ENCODE measurements around the gene ZNRF3. TPM values are rescaled to one million over a fixed set of nuclear protein-coding genes. Genes with fewer than 3 reads are reported as not detected.
"Not testable (repeated sequence)": the region's sequence is repeated elsewhere in the genome, so short reads cannot be mapped to it uniquely, and the experiment has no call there.

ZNRF3 gene
- total RNA-seq, 2 experiments from 2014 or later, result 0.40 to 0.58 TPM

DNA sequence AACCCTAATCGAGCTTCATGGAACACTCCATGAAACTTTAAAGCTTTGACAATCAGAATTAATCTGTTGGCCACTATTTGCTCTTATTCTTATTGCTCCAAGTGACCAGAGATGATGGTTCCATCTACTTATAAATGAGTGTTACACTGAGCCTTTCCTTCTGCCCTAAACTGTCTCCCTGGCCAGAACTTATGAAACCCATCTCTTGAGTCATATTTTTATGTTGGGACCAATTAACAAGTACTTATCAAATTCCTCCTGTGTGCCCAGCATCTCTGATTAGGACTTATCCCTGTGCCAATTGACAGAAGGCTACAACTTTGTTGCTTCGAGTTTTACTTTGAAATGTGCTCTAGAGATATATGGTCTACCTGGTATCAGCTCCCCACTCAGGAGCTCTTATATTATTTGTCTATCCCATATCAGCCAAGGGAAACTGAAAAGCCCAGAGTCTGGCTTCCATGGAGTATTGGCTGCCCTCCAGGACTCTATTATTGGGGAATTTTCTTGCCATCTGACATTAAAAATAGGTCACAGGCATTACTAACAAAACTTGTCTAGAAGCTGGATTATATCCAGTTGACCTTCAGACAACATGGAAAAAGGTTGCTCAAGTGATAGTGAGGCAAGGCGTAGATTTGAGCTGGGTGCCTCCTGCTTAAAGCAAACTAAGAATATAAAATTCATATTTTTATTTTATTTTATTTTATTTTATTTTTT lies 198.3 kb downstream of the ZNRF3 start:
- H3K36me3 Mint-ChIP-seq (ENCODE audit: low read depth), result no peaks in the 10 kb centered on the region
- H3K4me1 Mint-ChIP-seq, result peaks cover 10% of the 10 kb centered on the region
- ChIA-PET POLR2A (no interaction called here), CTCF (interaction anchor here (1.3 kb wide), 1 partner anchor 72 kb away, joined by 3 read pairs; no protein-coding TSS in a partner anchor)
- no peak overlapping the region for H3K4me3 Mint-ChIP-seq
- no peaks in the 10 kb centered on the region for H3K9me3 Mint-ChIP-seq
- no peak overlapping the region for H3K27ac Mint-ChIP-seq
- no peak for DNase-seq
- H3K27me3 Mint-ChIP-seq, result peaks cover 28% of the 10 kb centered on the region

DNA sequence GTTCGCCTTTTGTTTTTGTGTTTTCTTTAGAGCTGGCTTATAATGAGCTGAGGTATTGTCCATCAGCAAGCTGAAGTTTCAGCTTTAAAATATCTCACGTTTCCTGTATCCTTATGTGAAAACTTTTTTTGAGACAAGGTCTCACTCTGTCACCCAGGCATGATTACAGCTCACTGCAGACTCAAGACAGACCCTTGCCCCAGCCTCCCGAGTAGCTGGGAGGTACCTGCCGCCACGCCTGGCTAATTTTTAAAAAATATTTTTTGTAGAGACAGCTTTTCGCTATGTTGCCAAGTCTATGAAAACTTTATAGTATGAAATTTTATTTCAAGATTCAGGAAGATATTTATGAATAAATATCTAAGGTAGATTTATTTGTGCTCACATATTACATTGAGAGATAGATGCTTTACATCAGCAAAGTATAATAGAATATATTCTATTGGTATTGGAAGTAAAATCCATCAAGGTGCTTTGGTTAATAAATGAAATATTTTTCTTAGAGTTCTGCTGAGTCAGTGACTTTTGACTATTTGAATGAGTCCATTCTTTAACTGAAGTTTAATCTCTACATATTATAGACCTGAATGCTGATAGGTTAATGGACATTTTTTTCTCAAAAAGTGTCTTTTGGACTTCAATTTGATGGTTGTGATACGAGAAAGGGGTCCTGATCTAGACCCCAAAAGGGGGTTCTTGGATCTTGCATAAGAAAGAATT lies 199.6 kb downstream of the ZNRF3 start:
- Mint-ChIP-seq H3K4me1 (peaks cover 10% of the 10 kb centered on the region), H3K9me3 (no peaks in the 10 kb centered on the region), H3K27me3 (peaks cover 20% of the 10 kb centered on the region), H3K36me3 (ENCODE audit: low read depth) (no peaks in the 10 kb centered on the region), H3K27ac (no peak overlapping the region), H3K4me3 (no peak overlapping the region)
- POLR2A ChIA-PET, result no interaction called here
- CTCF ChIA-PET, result interaction anchor here (0.6 kb wide), 1 partner anchor 176 kb away, joined by 3 read pairs; no protein-coding TSS in a partner anchor
- no peak for DNase-seq

GRCh38 chr22:29083576-29083932 lies 200.2 kb downstream of the ZNRF3 start:
- DNase-seq; H3K27ac Mint-ChIP-seq; H3K36me3 Mint-ChIP-seq (ENCODE audit: low read depth); POLR2A ChIA-PET; H3K9me3 Mint-ChIP-seq; H3K4me1 Mint-ChIP-seq; H3K4me3 Mint-ChIP-seq; CTCF ChIA-PET: not testable (repeated sequence)
- H3K27me3 Mint-ChIP-seq, result peaks cover 19% of the 10 kb centered on the region

- H3K27me3 Mint-ChIP-seq, result peaks cover 20% of the 10 kb centered on the region
Observed at GRCh38 chr22:29083933-29084591, 200.7 kb downstream of the ZNRF3 start.

GRCh38 chr22:29087012-29087411 lies 203.6 kb downstream of the ZNRF3 start:
- Mint-ChIP-seq H3K27ac (no peak overlapping the region), H3K4me1 (peaks cover 10% of the 10 kb centered on the region), H3K9me3 (no peaks in the 10 kb centered on the region), H3K36me3 (ENCODE audit: low read depth) (no peaks in the 10 kb centered on the region), H3K4me3 (no peak overlapping the region), H3K27me3 (peaks cover 21% of the 10 kb centered on the region)
- no peak for DNase-seq
- ChIA-PET CTCF (no interaction called here), POLR2A (no interaction called here)

More at GRCh38 chr22:29083933-29084591, 200.7 kb downstream of the ZNRF3 start:
- no peaks in the 10 kb centered on the region for H3K9me3 Mint-ChIP-seq
- no peaks in the 10 kb centered on the region for H3K36me3 Mint-ChIP-seq (ENCODE audit: low read depth)
- H3K4me1 Mint-ChIP-seq, result peaks cover 10% of the 10 kb centered on the region
- DNase-seq, result no peak
- ChIA-PET CTCF (no interaction called here), POLR2A (no interaction called here)
- H3K27ac Mint-ChIP-seq, result no peak overlapping the region
- H3K4me3 Mint-ChIP-seq, result no peak overlapping the region

- Mint-ChIP-seq H3K36me3 (ENCODE audit: low read depth) (no peaks in the 10 kb centered on the region), H3K4me1 (peaks cover 4% of the 10 kb centered on the region), H3K9me3 (no peaks in the 10 kb centered on the region), H3K27ac (no peak overlapping the region), H3K27me3 (peaks cover 29% of the 10 kb centered on the region), H3K4me3 (no peak overlapping the region)
- POLR2A ChIA-PET, result no interaction called here
- CTCF ChIA-PET, result no interaction called here
- DNase-seq, result no peak
Observed at GRCh38 chr22:29088809-29089208, 205.4 kb downstream of the ZNRF3 start.

DNA sequence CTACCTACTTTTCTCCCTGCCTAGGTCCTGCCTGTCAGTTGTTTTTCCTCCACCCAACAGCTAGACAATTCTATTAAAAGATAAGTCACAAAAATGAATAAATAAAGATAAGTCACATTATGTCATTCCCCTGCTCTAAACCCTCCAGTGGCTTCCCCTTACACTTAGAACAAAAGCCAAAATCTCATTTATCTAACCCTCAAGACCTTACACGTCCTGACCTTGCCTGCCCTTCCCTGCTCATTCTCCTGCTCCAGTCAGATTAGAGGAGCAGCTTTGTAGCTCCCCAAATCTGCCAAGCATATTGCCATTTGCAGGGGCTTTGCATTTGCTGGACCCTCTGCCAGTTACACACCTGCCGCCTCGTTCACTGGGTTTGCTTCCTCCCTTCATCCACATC lies 206.1 kb downstream of the ZNRF3 start:
- peaks cover 33% of the 10 kb centered on the region for H3K27me3 Mint-ChIP-seq
- DNase-seq, result no peak
- ChIA-PET CTCF (no interaction called here), POLR2A (no interaction called here)
- no peaks in the 10 kb centered on the region for H3K36me3 Mint-ChIP-seq (ENCODE audit: low read depth)
- H3K4me3 Mint-ChIP-seq, result no peak overlapping the region
- no peaks in the 10 kb centered on the region for H3K4me1 Mint-ChIP-seq
- H3K27ac Mint-ChIP-seq, result no peak overlapping the region
- no peaks in the 10 kb centered on the region for H3K9me3 Mint-ChIP-seq

- H3K27me3 Mint-ChIP-seq, result peaks cover 33% of the 10 kb centered on the region
- H3K4me3 Mint-ChIP-seq, result no peak overlapping the region
- ChIA-PET POLR2A (no interaction called here), CTCF (no interaction called here)
- no peaks in the 10 kb centered on the region for H3K9me3 Mint-ChIP-seq
- DNase-seq, result no peak
- H3K4me1 Mint-ChIP-seq, result no peaks in the 10 kb centered on the region
- H3K36me3 Mint-ChIP-seq (ENCODE audit: low read depth), result no peaks in the 10 kb centered on the region
- no peak overlapping the region for H3K27ac Mint-ChIP-seq
Observed at GRCh38 chr22:29090039-29090438, 206.7 kb downstream of the ZNRF3 start.

GRCh38 chr22:29092243-29092642 lies 208.9 kb downstream of the ZNRF3 start:
- H3K27ac Mint-ChIP-seq, result no peak overlapping the region
- H3K4me1 Mint-ChIP-seq, result no peaks in the 10 kb centered on the region
- peaks cover 33% of the 10 kb centered on the region for H3K27me3 Mint-ChIP-seq
- ChIA-PET CTCF (interaction anchor here (1.4 kb wide), 1 partner anchor 62 kb away, joined by 4 read pairs; no protein-coding TSS in a partner anchor), POLR2A (no interaction called here)
- DNase-seq, result no peak
- no peak overlapping the region for H3K4me3 Mint-ChIP-seq
- H3K36me3 Mint-ChIP-seq (ENCODE audit: low read depth), result no peaks in the 10 kb centered on the region
- H3K9me3 Mint-ChIP-seq, result no peaks in the 10 kb centered on the region

DNA sequence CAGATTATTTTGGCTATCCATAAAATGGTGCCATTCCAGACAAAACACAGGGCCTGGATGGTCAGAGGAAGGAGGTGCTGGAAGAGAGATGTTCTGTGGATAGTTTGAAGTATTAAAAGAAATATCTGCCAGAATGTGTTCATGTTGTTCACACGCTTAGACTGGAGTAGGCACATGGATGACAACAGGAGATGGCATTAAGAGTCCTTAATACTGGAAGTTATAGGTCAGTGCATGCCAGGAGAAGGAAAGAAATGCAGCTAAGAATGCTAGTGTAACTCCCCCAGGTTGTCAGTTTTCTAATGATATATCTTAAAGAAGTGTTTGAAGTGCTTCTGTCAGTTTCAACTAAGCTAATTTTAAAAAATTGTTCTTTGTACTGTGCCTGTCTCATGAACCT lies 209.7 kb downstream of the ZNRF3 start:
- no peak overlapping the region for H3K27ac Mint-ChIP-seq
- H3K36me3 Mint-ChIP-seq (ENCODE audit: low read depth), result no peaks in the 10 kb centered on the region
- no peak overlapping the region for H3K4me3 Mint-ChIP-seq
- no peak for DNase-seq
- peaks cover 32% of the 10 kb centered on the region for H3K27me3 Mint-ChIP-seq
- no peaks in the 10 kb centered on the region for H3K9me3 Mint-ChIP-seq
- ChIA-PET CTCF (no interaction called here), POLR2A (no interaction called here)
- H3K4me1 Mint-ChIP-seq, result no peaks in the 10 kb centered on the region

DNA sequence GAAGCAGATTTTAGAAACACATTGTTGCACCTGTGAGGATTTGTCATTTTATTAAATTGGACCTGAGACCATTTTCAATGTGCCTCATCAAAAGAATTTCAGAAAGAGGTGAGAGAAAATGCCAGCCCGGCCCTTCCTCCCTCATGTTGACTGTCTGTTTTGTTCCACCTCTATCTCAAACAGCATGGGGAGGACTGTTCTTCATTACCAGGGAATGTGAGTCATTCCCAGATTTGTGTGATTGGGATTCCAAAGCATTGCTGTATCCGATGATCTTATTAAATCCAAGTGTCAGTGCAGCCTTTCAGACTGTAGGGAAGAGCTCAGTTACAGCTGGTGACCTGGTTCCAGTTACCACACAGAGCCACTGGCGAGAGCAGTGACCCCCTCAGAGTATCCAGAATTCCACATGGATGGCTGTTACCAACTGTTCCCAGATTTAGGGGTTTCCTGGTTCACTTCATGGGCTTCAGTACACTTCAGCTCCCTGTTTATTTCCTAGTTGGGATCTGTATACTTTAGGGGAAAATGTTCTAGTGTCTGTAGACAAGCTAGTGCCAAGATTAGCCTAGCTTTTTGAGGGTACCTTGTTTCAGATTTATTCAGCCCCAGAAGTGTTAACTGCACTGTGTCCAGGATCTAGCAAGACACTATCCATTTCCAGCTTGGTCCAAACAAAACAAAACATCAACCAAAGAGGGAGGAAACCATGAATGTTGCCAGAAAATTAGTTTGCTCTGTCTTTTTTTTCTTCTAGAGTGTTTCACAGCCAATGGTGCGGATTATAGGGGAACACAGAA lies 210.3 kb downstream of the ZNRF3 start:
- POLR2A ChIA-PET, result no interaction called here
- peaks cover 30% of the 10 kb centered on the region for H3K27me3 Mint-ChIP-seq
- no peak overlapping the region for H3K4me3 Mint-ChIP-seq
- H3K9me3 Mint-ChIP-seq, result no peaks in the 10 kb centered on the region
- CTCF ChIA-PET, result interaction anchor here (0.5 kb wide), 1 partner anchor 1536 kb away, joined by 3 read pairs; no protein-coding TSS in a partner anchor
- no peak overlapping the region for H3K27ac Mint-ChIP-seq
- H3K36me3 Mint-ChIP-seq (ENCODE audit: low read depth), result no peaks in the 10 kb centered on the region
- no peaks in the 10 kb centered on the region for H3K4me1 Mint-ChIP-seq
- DNase-seq, result no peak

- H3K4me1 Mint-ChIP-seq, result no peaks in the 10 kb centered on the region
- no peak overlapping the region for H3K27ac Mint-ChIP-seq
- POLR2A ChIA-PET, result no interaction called here
- CTCF ChIA-PET, result interaction anchor here (0.6 kb wide), 1 partner anchor 161 kb away, joined by 4 read pairs; no protein-coding TSS in a partner anchor
- no peaks in the 10 kb centered on the region for H3K36me3 Mint-ChIP-seq (ENCODE audit: low read depth)
- no peak for DNase-seq
- no peaks in the 10 kb centered on the region for H3K9me3 Mint-ChIP-seq
- no peak overlapping the region for H3K4me3 Mint-ChIP-seq
- H3K27me3 Mint-ChIP-seq, result peaks cover 22% of the 10 kb centered on the region
Observed at GRCh38 chr22:29095459-29095858, 212.1 kb downstream of the ZNRF3 start.
